DND-41 (cell line): ENCODE measurements around the gene SNX17.

Experiments used
- ATAC-seq: fragments of 200-7000 bp; cut with Tn5 transposase; 3 replicates; pipeline ENCODE4 v1.9.1; 2021; ENCODE audit warnings: low read depth; ENCODE audit not compliant: insufficient read depth
- DNase-seq: peaks from one replicate; pipeline ENCODE4 v3.0.0-alpha.2; 2020
- H2AFZ ChIP-seq: 2 replicates; pipeline ENCODE4 v1.6.0; 2012; ENCODE audit warnings: low read depth, low read length
- H3K27ac ChIP-seq: 2 replicates; pipeline ENCODE4 v1.5.1; 2012; ENCODE audit warnings: low read length, inconsistent platforms
- H3K27me3 ChIP-seq: fragments of 200-600 bp; sonication (generic); 2 replicates; pipeline ENCODE4 v1.6.0; 2012; ENCODE audit warnings: low read length, mild to moderate bottlenecking, inconsistent platforms; ENCODE audit not compliant: insufficient read depth, poor library complexity
- H3K36me3 ChIP-seq: 2 replicates; pipeline ENCODE4 v1.5.1; 2012; ENCODE audit warnings: low read length, inconsistent platforms; ENCODE audit not compliant: insufficient read depth
- H3K4me1 ChIP-seq: 2 replicates; pipeline ENCODE4 v1.5.1; 2012; ENCODE audit warnings: mild to moderate bottlenecking, low read length; ENCODE audit not compliant: insufficient read depth
- H3K4me2 ChIP-seq: 2 replicates; pipeline ENCODE4 v1.6.0; 2012; ENCODE audit warnings: mild to moderate bottlenecking, moderate library complexity, low read length, inconsistent platforms; ENCODE audit not compliant: insufficient read depth
- H3K4me3 ChIP-seq, 2 experiments: fragments of 200-600 bp in 1 of 2; shearing (Covaris generic) in 1 of 2; 2 replicates each; pipeline ENCODE4 v1.5.1; 2012 to 2016; ENCODE audit warnings: inconsistent platforms in 2 of 2, low read length in 2 of 2, mild to moderate bottlenecking in 2 of 2, low read depth in 1 of 2, moderate library complexity in 1 of 2
- H3K79me2 ChIP-seq: 2 replicates; pipeline ENCODE4 v1.6.0; 2012; ENCODE audit warnings: low read length, inconsistent platforms; ENCODE audit not compliant: insufficient read depth
- H3K9ac ChIP-seq: 2 replicates; pipeline ENCODE4 v1.6.0; 2012; ENCODE audit warnings: low read depth, mild to moderate bottlenecking, inconsistent platforms, low read length, moderate library complexity
- H3K9me3 ChIP-seq: 2 replicates; pipeline ENCODE4 v1.5.1; 2012; ENCODE audit warnings: low read length, moderate library complexity, mild to moderate bottlenecking, inconsistent platforms; ENCODE audit not compliant: insufficient read depth, severe bottlenecking
- H4K20me1 ChIP-seq: 2 replicates; pipeline ENCODE4 v1.6.0; 2012; ENCODE audit warnings: low read length; ENCODE audit not compliant: insufficient read depth
- CTCF ChIP-seq: IDR thresholded peaks from 2 replicates; pipeline ENCODE4 v1.5.1; 2012; ENCODE audit warnings: borderline replicate concordance, low read length, moderate library complexity, mild to moderate bottlenecking; ENCODE audit not compliant: poor library complexity, severe bottlenecking; ENCODE audit errors: extremely low read depth
- EZH2 ChIP-seq: IDR thresholded peaks from 3 replicates; pipeline ENCODE4 v1.6.1; 2012; ENCODE audit warnings: borderline replicate concordance, low read depth, mild to moderate bottlenecking, moderate library complexity, low read length, inconsistent platforms; ENCODE audit not compliant: severe bottlenecking

The SNX17 gene

GRCh38 chr2:27390822-27391679, 20.6 kb downstream of the SNX17 start:
- Histone ChIP-seq H3K9me3 (no peaks in the 10 kb centered on the region), H3K27ac (no peak overlapping the region), H3K4me3 (no peak overlapping the region), H3K4me1 (no peaks in the 10 kb centered on the region), H3K4me2 (no peak overlapping the region), H4K20me1 (peaks cover 62% of the 10 kb centered on the region), H3K9ac (no peak overlapping the region), H3K79me2 (peaks cover 91% of the 10 kb centered on the region), H3K36me3 (peaks cover 39% of the 10 kb centered on the region), H3K27me3 (no peaks in the 10 kb centered on the region), H2AFZ (no peak overlapping the region)
- TF ChIP-seq CTCF (no peak), EZH2 (no peak)
- ATAC-seq: no peak
- no peak for DNase-seq

GRCh38 chr2:27393225-27393624, 22.8 kb downstream of the SNX17 start:
- Histone ChIP-seq H4K20me1 (peaks cover 75% of the 10 kb centered on the region), H3K9ac (no peak overlapping the region), H3K9me3 (no peaks in the 10 kb centered on the region), H3K4me3 (no peak overlapping the region), H3K27ac (no peak overlapping the region), H3K4me1 (no peaks in the 10 kb centered on the region), H3K36me3 (peaks cover 27% of the 10 kb centered on the region), H3K79me2 (peaks cover 99% of the 10 kb centered on the region), H3K4me2 (no peak overlapping the region), H2AFZ (no peak overlapping the region), H3K27me3 (no peaks in the 10 kb centered on the region)
- DNase-seq: no peak
- ATAC-seq: no peak
- TF ChIP-seq EZH2 (no peak), CTCF (no peak)

GRCh38 chr2:27398962-27399361, 28.5 kb downstream of the SNX17 start:
- H3K27me3 ChIP-seq: no peaks in the 10 kb centered on the region
- H3K4me1 ChIP-seq: no peaks in the 10 kb centered on the region
- TF ChIP-seq EZH2: no peak
- no peak for TF ChIP-seq CTCF
- H3K79me2 ChIP-seq: peaks cover 100% of the 10 kb centered on the region
- H3K4me3 ChIP-seq: no peak overlapping the region
- H3K27ac ChIP-seq: no peak overlapping the region
- no peak for DNase-seq
- H3K9me3 ChIP-seq: no peaks in the 10 kb centered on the region
- no peak for ATAC-seq
- no peak overlapping the region for H3K9ac ChIP-seq
- no peak overlapping the region for H2AFZ ChIP-seq
- H3K4me2 ChIP-seq: no peak overlapping the region
- peaks cover 20% of the 10 kb centered on the region for H3K36me3 ChIP-seq
- peaks cover 79% of the 10 kb centered on the region; the same call in 1 of the 2 replicates for H4K20me1 ChIP-seq
